Measurements from ENCODE around the gene CHD2.
"Not testable (repeated sequence)": the region's sequence is repeated elsewhere in the genome, so short reads cannot be mapped to it uniquely, and the experiment has no call there.

CHD2 gene

GRCh38 chr15:93037820-93038705, 137.9 kb downstream of the CHD2 start:
- DNase-seq = no peak

DNA sequence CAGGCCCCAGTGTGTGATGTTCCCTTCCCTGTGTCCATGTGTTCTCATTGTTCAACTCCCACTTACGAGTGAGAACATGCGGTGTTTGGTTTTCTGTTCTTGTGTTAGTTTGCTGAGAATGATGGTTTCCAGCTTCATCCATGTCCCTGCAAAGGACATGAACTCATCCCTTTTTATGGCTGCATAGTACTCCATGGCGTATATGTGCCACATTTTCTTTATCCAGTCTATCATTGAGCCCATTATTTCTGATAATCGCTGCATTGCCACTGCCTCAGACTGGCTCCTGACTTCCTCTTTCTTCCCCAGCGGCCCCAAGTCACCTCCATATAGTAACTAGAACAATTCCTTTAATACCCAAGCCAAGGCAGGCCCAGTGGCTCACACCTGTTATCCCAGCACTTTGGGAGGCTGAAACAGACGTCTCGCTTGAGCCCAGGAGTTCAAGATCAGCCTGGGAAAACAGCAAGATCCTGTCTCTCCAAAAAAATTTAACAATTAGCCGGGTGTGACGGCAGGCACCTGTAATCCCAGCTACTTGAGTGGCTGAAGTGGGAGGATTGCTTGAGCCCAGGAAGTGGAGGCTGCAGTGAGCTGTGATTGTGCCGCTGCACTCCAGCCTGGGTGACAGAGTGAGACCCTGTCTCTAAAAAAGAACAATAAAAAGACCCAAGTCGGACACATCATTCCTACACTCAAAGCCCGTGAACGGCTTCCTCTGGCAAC, 139.6 kb downstream of the CHD2 start:
- not testable (repeated sequence) for DNase-seq

DNA sequence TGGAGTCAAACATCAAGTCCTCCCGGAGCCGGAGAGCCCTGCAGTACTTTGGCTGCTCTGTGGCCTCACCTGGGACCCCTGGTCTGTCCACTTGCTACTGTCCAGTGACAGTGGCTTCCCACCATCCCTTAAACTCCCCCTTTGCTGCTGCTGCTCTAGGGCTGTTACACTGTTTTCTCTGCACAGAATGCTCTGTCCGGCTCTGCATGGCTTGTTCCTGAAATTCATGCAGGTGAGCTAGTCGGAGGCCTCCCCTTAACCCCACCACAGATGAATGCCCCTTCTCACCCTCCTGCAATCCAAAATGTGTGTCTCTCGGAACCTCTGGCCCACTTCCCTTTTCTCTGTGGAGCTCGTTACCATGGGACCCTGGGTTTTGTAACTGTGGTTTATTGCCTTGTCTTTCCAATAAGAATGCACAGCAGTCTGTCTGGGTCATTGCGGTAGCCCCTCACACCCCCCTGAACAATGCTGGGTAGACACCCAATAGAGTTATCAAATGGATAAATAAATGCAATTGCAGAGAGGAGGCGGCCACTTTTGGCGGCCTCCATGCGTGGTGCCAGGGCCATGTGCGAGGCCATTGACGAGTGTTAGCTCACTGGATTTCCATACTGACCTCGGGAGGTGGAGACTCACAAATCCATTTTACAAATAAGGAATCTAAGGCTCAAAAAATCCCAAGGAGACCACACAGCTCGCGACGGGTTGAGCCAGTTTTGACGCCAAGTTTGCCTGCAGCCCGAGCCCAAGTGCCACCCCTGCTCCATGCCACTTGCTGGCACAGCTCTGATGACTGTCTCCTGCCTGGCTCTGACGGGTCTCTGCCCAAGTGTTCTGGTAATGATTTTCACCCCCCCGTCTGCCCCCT, 140.4 kb downstream of the CHD2 start:
- DNase-seq = no peak

- DNase-seq = no peak
Measured at GRCh38 chr15:93041159-93041547, 141.0 kb downstream of the CHD2 start.

GRCh38 chr15:93042211-93042610, 142.1 kb downstream of the CHD2 start:
- no peak for DNase-seq

DNA sequence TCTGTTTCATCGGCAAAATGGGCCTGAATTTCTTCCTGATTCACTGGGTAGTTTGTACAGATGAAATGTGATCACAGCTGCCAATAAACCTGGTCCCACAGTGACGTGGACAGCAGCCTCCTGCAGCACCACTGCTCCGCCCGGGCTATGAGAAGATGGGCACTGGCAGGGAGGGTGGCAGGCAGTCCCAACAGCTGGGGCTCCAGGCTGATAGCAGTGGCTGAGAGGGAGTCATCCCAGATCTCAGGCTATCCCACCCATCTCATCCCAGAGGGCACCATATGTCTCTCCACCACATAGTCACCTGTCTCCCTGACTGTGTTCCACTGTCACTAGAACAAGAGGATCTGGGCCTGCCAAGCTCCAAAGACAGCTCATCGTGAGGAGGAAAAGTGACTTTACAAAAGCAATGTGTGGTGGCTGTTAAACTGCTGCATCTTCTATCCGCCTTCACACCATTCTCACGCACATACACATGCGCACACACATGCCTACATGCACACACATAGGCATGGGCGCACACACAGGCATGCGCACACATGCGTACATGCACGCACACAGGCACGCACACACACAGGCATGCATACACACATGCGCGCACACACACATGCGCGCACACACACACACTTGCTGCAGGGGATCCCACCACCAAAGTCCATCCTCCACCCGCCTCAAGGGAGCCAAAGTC, 142.7 kb downstream of the CHD2 start:
- no peak for DNase-seq

GRCh38 chr15:93043621-93044300, 143.6 kb downstream of the CHD2 start:
- DNase-seq = no peak

GRCh38 chr15:93044301-93045190, 144.4 kb downstream of the CHD2 start:
- DNase-seq = no peak

- DNase-seq = no peak
Measured at GRCh38 chr15:93045191-93045785, 145.2 kb downstream of the CHD2 start.

GRCh38 chr15:93046120-93046519, 146.0 kb downstream of the CHD2 start:
- DNase-seq = no peak

DNA sequence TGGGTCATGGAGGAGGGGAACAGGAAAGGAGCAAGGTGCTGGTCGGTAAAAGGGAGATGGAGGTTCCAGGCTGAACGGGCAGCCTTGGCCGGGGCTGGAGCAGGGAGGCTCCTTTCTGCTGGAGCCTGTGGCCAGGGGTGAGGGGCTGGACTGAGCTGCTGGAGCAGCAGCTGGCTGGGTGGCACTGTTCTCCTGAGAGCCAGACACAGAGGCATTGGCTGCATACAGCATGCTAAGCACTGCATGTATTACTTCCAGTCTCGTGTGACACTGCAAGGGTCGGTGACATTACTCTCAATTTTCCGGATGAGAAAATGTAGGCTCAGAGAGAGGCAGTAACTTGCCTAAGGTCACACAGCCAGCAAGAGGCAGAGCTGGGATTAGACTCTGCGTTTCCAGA, 146.6 kb downstream of the CHD2 start:
- no peak for DNase-seq

DNA sequence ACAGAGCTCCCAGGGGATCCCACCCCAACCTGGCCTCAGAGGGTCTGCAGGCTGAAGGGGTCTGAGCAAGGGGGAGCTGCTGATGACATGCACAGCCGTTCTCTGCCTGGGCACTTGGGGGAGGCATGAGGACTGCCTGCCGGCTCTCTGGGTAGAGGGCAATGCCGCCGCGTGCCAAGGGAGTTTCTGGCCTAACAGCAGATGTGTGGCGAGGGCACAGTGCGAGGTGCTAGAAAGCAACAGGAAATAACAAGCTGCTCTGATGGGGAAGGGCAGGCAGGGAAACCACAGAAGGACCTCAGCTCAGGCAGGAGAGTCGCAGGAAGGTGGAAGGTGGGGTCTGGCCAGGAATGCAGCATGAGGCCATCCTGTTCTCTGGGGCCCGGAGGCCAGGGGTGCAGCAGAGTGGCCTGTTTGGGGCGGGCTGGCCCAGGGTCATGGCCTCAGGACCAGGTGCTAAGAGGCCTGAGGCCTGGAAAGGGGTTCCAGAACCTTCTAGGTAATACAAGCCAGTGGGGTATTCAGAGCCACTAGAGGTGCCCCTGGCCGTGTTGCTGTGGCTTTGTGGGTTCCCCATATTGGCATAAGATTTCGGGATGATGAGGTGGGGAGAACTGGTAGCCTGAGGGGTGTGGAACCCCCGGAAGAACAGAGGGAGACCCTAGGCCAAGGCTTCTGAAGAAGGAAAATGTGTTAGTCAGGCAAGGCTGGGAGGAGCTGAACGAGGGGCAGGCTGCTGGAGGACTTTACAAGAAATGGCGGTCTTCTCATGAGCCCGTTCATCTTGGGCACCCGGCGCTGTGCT, 147.7 kb downstream of the CHD2 start:
- peak; percentile 27 for DNase-seq

- DNase-seq = no peak
Measured at GRCh38 chr15:93048426-93048721, 148.2 kb downstream of the CHD2 start.

DNA sequence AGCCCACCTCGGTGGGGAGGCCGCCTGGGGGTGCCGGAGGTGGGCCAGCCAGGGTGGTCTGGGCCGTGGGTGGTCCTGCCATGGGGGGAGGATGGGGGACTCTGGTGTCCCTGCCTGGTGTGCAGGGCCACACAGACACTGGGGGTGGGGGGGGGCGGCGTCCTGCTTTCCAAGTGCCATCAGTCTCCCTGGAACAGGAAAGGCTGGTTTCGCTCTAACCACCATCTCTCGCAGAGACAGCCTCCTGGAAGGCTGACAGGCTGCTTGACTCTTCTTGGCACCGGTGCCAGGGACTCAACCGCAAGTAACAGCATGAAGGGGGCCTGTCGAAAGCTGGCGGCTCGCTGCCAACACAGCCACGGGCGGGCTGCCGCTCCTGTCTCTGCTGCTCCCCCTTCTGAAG, 148.6 kb downstream of the CHD2 start:
- DNase-seq = no peak

DNA sequence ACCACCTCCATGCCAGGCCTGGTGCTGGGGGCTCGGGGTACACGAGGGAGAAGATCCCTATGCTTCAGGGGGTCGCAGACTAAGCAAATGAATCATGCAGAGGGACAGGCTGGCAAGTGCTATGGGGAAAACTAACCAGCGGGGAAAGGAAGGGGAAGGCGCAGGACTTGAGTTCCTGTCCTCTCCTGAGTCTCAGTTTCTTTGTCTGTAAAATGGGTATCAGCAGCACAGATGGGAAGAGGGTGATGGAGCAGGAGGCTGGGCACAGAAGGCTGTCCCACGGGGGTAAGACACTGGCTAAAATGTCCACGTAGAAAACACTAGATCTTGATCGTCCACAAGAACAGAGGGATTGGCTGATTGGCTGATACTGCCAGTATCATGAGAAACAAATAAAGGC, 149.1 kb downstream of the CHD2 start:
- DNase-seq = no peak

GRCh38 chr15:93049914-93050578, 149.9 kb downstream of the CHD2 start:
- no peak for DNase-seq

DNA sequence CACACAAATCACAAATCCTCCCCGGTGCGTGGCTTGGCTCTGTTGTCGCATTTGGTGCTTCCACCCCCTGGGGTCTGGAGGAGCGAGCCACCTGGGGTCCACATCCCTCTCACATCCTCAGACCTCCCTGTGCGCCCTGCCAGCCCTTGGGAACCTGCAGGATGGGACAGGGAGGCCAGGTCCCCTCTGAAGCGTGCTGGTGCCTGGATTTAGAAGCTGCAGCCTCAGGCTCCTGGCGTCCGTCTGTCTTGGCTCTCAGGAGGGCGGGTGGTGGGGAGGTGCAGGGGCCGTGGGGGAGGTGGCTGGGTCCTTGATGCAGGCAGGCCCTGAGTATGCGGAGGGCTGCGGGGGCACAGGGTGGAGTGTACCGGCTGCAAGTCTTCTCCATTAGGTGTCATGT, 150.5 kb downstream of the CHD2 start:
- no peak for DNase-seq

- DNase-seq = no peak
Measured at GRCh38 chr15:93051236-93052089, 151.3 kb downstream of the CHD2 start.
